DND-41 (cell line): ENCODE results near the gene NRARP.

ENCODE experiments used
- ATAC-seq: fragments of 200-7000 bp; cut with Tn5 transposase; 3 replicates; pipeline ENCODE4 v1.9.1; 2021; ENCODE audit warnings: low read depth; ENCODE audit not compliant: insufficient read depth
- DNase-seq: peaks from one replicate; pipeline ENCODE4 v3.0.0-alpha.2; 2020
- H2AFZ ChIP-seq: 2 replicates; pipeline ENCODE4 v1.6.0; 2012; ENCODE audit warnings: low read depth, low read length
- H3K27ac ChIP-seq: 2 replicates; pipeline ENCODE4 v1.5.1; 2012; ENCODE audit warnings: low read length, inconsistent platforms
- H3K27me3 ChIP-seq: fragments of 200-600 bp; sonication (generic); 2 replicates; pipeline ENCODE4 v1.6.0; 2012; ENCODE audit warnings: low read length, mild to moderate bottlenecking, inconsistent platforms; ENCODE audit not compliant: insufficient read depth, poor library complexity
- H3K36me3 ChIP-seq: 2 replicates; pipeline ENCODE4 v1.5.1; 2012; ENCODE audit warnings: low read length, inconsistent platforms; ENCODE audit not compliant: insufficient read depth
- H3K4me1 ChIP-seq: 2 replicates; pipeline ENCODE4 v1.5.1; 2012; ENCODE audit warnings: mild to moderate bottlenecking, low read length; ENCODE audit not compliant: insufficient read depth
- H3K4me2 ChIP-seq: 2 replicates; pipeline ENCODE4 v1.6.0; 2012; ENCODE audit warnings: mild to moderate bottlenecking, moderate library complexity, low read length, inconsistent platforms; ENCODE audit not compliant: insufficient read depth
- H3K4me3 ChIP-seq, 2 experiments: fragments of 200-600 bp in 1 of 2; shearing (Covaris generic) in 1 of 2; 2 replicates each; pipeline ENCODE4 v1.5.1; 2012 to 2016; ENCODE audit warnings: inconsistent platforms in 2 of 2, low read length in 2 of 2, mild to moderate bottlenecking in 2 of 2, low read depth in 1 of 2, moderate library complexity in 1 of 2
- H3K79me2 ChIP-seq: 2 replicates; pipeline ENCODE4 v1.6.0; 2012; ENCODE audit warnings: low read length, inconsistent platforms; ENCODE audit not compliant: insufficient read depth
- H3K9ac ChIP-seq: 2 replicates; pipeline ENCODE4 v1.6.0; 2012; ENCODE audit warnings: low read depth, mild to moderate bottlenecking, inconsistent platforms, low read length, moderate library complexity
- H3K9me3 ChIP-seq: 2 replicates; pipeline ENCODE4 v1.5.1; 2012; ENCODE audit warnings: low read length, moderate library complexity, mild to moderate bottlenecking, inconsistent platforms; ENCODE audit not compliant: insufficient read depth, severe bottlenecking
- H4K20me1 ChIP-seq: 2 replicates; pipeline ENCODE4 v1.6.0; 2012; ENCODE audit warnings: low read length; ENCODE audit not compliant: insufficient read depth
- EZH2 ChIP-seq: IDR thresholded peaks from 3 replicates; pipeline ENCODE4 v1.6.1; 2012; ENCODE audit warnings: borderline replicate concordance, low read depth, mild to moderate bottlenecking, moderate library complexity, low read length, inconsistent platforms; ENCODE audit not compliant: severe bottlenecking
- TF ChIP-seq, protein P1 (sequence below): IDR thresholded peaks from 2 replicates; pipeline ENCODE4 v1.5.1; 2012; ENCODE audit warnings: borderline replicate concordance, low read length, moderate library complexity, mild to moderate bottlenecking; ENCODE audit not compliant: poor library complexity, severe bottlenecking; ENCODE audit errors: extremely low read depth

The NRARP gene

DNA sequence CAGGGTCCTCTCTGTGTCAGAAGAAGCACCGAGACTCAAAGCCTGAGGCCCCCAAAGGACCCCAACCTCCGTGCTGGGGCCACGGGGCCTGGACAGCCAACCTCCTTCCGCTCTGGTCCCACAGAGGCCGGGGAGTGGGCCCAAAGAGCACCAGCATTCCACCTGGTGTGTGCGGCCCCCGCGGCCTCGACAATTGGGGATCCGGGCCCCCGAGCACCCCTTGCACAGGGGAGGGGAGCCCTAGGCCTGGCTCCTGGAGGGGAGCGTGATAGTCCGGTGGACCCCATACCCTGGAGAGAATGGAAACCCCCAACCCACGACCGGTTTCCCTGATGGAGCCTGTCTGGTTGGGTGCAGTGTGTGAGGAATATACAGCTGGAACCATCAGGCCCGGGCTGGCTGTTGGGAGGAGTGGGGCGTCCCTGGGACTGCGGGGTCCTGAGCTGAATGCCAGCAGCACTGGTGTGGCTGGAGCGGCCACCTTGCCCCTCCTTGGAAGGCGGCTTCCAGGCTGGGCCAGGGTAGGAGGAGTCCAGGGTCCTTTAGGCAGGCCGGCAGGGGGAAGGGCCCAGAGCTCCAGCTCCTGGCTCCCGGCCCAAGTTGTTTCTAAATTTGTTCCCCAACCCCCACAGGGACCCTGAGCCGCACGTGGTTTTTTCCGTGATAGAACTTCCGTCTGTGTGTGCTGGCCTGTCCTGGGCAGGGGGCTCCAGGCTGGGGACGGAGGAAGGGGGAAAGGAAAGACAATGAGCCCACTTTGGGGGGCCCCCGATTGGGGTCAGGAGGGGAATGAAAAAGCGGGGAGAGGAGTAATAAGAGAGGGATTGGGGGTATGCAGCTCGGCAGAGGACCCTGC, 25.4 kb downstream of the NRARP start:
- no peak overlapping the region for H3K27ac ChIP-seq
- peaks cover 28% of the 10 kb centered on the region for H4K20me1 ChIP-seq
- ATAC-seq (no peak), DNase-seq (no peak)
- H3K4me3 ChIP-seq, result no peak overlapping the region
- TF ChIP-seq EZH2, result no peak
- TF ChIP-seq, protein P1, sequence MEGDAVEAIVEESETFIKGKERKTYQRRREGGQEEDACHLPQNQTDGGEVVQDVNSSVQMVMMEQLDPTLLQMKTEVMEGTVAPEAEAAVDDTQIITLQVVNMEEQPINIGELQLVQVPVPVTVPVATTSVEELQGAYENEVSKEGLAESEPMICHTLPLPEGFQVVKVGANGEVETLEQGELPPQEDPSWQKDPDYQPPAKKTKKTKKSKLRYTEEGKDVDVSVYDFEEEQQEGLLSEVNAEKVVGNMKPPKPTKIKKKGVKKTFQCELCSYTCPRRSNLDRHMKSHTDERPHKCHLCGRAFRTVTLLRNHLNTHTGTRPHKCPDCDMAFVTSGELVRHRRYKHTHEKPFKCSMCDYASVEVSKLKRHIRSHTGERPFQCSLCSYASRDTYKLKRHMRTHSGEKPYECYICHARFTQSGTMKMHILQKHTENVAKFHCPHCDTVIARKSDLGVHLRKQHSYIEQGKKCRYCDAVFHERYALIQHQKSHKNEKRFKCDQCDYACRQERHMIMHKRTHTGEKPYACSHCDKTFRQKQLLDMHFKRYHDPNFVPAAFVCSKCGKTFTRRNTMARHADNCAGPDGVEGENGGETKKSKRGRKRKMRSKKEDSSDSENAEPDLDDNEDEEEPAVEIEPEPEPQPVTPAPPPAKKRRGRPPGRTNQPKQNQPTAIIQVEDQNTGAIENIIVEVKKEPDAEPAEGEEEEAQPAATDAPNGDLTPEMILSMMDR, result no peak
- H2AFZ ChIP-seq, result no peak overlapping the region
- 0 out of 2 replicates have a peak, but pooled peaks cover 2% of the 10 kb centered on the region for H3K79me2 ChIP-seq
- H3K27me3 ChIP-seq, result no peaks in the 10 kb centered on the region
- no peaks in the 10 kb centered on the region for H3K9me3 ChIP-seq
- H3K36me3 ChIP-seq, result peaks cover 18% of the 10 kb centered on the region
- no peaks in the 10 kb centered on the region for H3K4me1 ChIP-seq
- H3K9ac ChIP-seq, result no peak overlapping the region
- no peak overlapping the region for H3K4me2 ChIP-seq

DNA sequence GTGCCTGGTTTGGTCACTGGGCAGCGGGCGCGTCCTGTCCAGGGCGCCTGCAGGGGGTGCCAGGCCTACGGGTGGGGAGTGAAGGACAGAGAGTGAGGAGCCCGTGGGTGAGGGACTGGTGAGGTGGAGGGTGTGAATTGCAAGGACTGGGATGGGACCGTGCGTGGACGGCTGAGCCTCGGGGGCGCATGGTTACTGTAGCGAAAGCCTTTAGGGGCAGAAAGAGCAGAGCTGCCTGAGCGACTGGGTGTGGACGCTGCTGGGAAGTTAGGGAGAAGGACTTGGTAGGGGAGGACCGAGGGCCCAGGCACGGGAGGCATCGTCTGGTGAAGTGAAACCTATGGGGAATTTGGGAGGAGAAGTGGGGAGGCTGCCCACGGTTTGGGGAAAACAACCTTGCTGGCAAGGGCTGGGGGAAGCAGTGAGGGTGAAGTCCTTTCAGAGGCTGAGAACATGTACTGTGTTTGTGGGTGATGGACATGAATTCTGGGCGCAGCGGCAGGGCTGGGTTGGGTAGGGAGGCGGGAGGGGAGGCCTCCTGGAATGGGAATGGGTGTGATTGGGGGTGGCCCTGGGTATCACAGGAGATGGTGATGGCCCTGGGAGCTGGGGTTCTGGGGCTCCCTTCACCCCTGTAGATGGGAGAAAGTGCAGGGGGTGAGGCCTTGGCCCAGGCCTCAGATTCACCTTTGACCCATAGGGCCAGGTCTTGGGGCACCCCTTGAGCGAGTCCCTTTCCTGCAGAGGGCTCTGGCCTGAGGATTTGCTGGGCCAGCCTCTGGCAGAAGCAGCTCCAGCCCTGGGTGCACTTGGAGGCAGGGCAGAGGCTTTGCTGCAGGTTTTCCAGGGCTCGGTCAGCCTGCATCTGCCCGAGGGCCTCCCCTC, 26.2 kb downstream of the NRARP start:
- H3K36me3 ChIP-seq, result peaks cover 21% of the 10 kb centered on the region
- H3K9ac ChIP-seq, result no peak overlapping the region
- H3K27me3 ChIP-seq, result no peaks in the 10 kb centered on the region
- no peak overlapping the region for H3K4me2 ChIP-seq
- H2AFZ ChIP-seq, result no peak overlapping the region
- H3K9me3 ChIP-seq, result no peaks in the 10 kb centered on the region
- H3K4me1 ChIP-seq, result no peaks in the 10 kb centered on the region
- ATAC-seq, result no peak
- peaks cover 34% of the 10 kb centered on the region for H4K20me1 ChIP-seq
- H3K27ac ChIP-seq, result no peak overlapping the region
- no peak for DNase-seq
- TF ChIP-seq, protein P1, result no peak
- no peak for TF ChIP-seq EZH2
- H3K4me3 ChIP-seq, result no peak overlapping the region
- 0 out of 2 replicates have a peak, but pooled peaks cover 2% of the 10 kb centered on the region for H3K79me2 ChIP-seq

DNA sequence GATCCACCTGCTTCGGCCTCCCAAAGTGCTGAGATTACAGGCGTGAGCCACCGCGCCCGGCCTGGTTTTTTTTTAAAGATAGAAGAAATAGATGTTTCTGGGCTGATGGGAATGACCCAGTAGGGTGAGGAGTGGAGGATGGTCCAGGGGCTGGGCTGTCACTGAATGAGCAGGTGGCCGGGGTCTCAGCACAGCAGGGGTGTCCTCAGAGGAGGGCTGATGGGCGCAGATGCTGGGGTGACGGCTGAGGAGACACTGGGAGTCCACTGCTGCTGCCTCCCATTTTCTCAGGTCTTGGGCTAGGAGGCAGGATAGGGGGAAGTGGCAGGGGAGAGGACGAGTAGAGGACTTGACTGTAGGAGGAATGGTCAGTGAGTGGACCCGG, 26.9 kb downstream of the NRARP start:
- no peak overlapping the region for H3K4me2 ChIP-seq
- peaks cover 35% of the 10 kb centered on the region for H4K20me1 ChIP-seq
- H3K4me3 ChIP-seq, result no peak overlapping the region
- H2AFZ ChIP-seq, result no peak overlapping the region
- H3K9ac ChIP-seq, result no peak overlapping the region
- peaks cover 23% of the 10 kb centered on the region for H3K36me3 ChIP-seq
- ATAC-seq, result no peak
- no peak for DNase-seq
- H3K4me1 ChIP-seq, result no peaks in the 10 kb centered on the region
- 0 out of 2 replicates have a peak, but pooled peaks cover 2% of the 10 kb centered on the region for H3K79me2 ChIP-seq
- no peaks in the 10 kb centered on the region for H3K27me3 ChIP-seq
- H3K9me3 ChIP-seq, result no peaks in the 10 kb centered on the region
- H3K27ac ChIP-seq, result no peak overlapping the region
- TF ChIP-seq EZH2, result no peak
- TF ChIP-seq, protein P1, result no peak
